WTC11 (cell line): ENCODE data around the gene ZNF416. TPM values are rescaled to one million over a fixed set of nuclear protein-coding genes. Genes with fewer than 3 reads are reported as not detected.

Experiments used
- ATF1 ChIP-seq: sonication (generic); formaldehyde crosslinking; IDR thresholded peaks from 2 replicates; pipeline ENCODE4 v1.8.1; 2023; ENCODE audit warnings: mild to moderate bottlenecking, moderate library complexity, missing genetic modification reagents
- ATF2 ChIP-seq: sonication (generic); formaldehyde crosslinking; IDR thresholded peaks from 2 replicates; pipeline ENCODE4 v1.8.1; 2022; ENCODE audit warnings: low read depth, missing genetic modification reagents, borderline replicate concordance
- ATF6 ChIP-seq: sonication (generic); formaldehyde crosslinking; IDR thresholded peaks from 2 replicates; pipeline ENCODE4 v1.8.1; 2023; ENCODE audit warnings: mild to moderate bottlenecking, missing genetic modification reagents
- CREB1 ChIP-seq: sonication (generic); formaldehyde crosslinking; IDR thresholded peaks from 2 replicates; pipeline ENCODE4 v1.8.0; 2023; ENCODE audit warnings: mild to moderate bottlenecking, missing genetic modification reagents
- EMX1 ChIP-seq: fragments of 250-450 bp; sonication (Bioruptor Pico); IDR thresholded peaks from 2 replicates; pipeline ENCODE4 v1.8.0; 2021; ENCODE audit warnings: mild to moderate bottlenecking
- ETV6 ChIP-seq: sonication (generic); formaldehyde crosslinking; IDR thresholded peaks from 2 replicates; pipeline ENCODE4 v1.8.1; 2022; ENCODE audit warnings: mild to moderate bottlenecking, missing genetic modification reagents
- FOXP1 ChIP-seq: sonication (generic); formaldehyde crosslinking; IDR thresholded peaks from 2 replicates; pipeline ENCODE4 v1.8.0; 2022; ENCODE audit warnings: missing genetic modification reagents, mild to moderate bottlenecking, moderate library complexity, borderline replicate concordance
- FOXP4 ChIP-seq: sonication (generic); formaldehyde crosslinking; IDR thresholded peaks from 2 replicates; pipeline ENCODE4 v1.8.0; 2022; ENCODE audit warnings: mild to moderate bottlenecking, missing genetic modification reagents
- GABPB1 ChIP-seq: sonication (generic); formaldehyde crosslinking; IDR thresholded peaks from 2 replicates; pipeline ENCODE4 v1.8.1; 2023; ENCODE audit warnings: mild to moderate bottlenecking, missing genetic modification reagents
- GRHL2 ChIP-seq: fragments of 250-450 bp; sonication (Bioruptor Pico); IDR thresholded peaks from 2 replicates; pipeline ENCODE4 v1.8.0; 2022; ENCODE audit warnings: mild to moderate bottlenecking, moderate library complexity; ENCODE audit not compliant: insufficient replicate concordance, severe bottlenecking
- HMGA2 ChIP-seq: fragments of 250-450 bp; sonication (Bioruptor Pico); IDR thresholded peaks from 2 replicates; pipeline ENCODE4 v1.4.0; 2021; ENCODE audit warnings: mild to moderate bottlenecking, moderate library complexity
- IRF1 ChIP-seq: sonication (generic); formaldehyde crosslinking; IDR thresholded peaks from 2 replicates; pipeline ENCODE4 v1.8.0; 2023; ENCODE audit warnings: missing genetic modification reagents
- JAZF1 ChIP-seq: fragments of 250-450 bp; sonication (Bioruptor Pico); IDR thresholded peaks from 2 replicates; pipeline ENCODE4 v1.9.0; 2021; ENCODE audit warnings: moderate library complexity, mild to moderate bottlenecking, inconsistent platforms
- JUN ChIP-seq: sonication (generic); formaldehyde crosslinking; IDR thresholded peaks from 2 replicates; pipeline ENCODE4 v1.8.0; 2023; ENCODE audit warnings: mild to moderate bottlenecking, missing genetic modification reagents
- RELA ChIP-seq: sonication (generic); formaldehyde crosslinking; IDR thresholded peaks from 2 replicates; pipeline ENCODE4 v1.8.1; 2022; ENCODE audit warnings: missing genetic modification reagents, mild to moderate bottlenecking, borderline replicate concordance
- SMAD4 ChIP-seq: sonication (generic); formaldehyde crosslinking; IDR thresholded peaks from 2 replicates; pipeline ENCODE4 v1.8.0; 2022; ENCODE audit warnings: mild to moderate bottlenecking, missing genetic modification reagents
- TEAD4 ChIP-seq: sonication (generic); formaldehyde crosslinking; IDR thresholded peaks from 2 replicates; pipeline ENCODE4 v1.8.0; 2022; ENCODE audit warnings: mild to moderate bottlenecking, missing genetic modification reagents
- ZNF219 ChIP-seq: sonication (generic); formaldehyde crosslinking; IDR thresholded peaks from 2 replicates; pipeline ENCODE4 v1.8.0; 2023; ENCODE audit warnings: missing genetic modification reagents, mild to moderate bottlenecking, borderline replicate concordance
- ZNF317 ChIP-seq: sonication (generic); formaldehyde crosslinking; IDR thresholded peaks from 2 replicates; pipeline ENCODE4 v1.8.1; 2023; ENCODE audit warnings: low read depth, mild to moderate bottlenecking, moderate library complexity, missing genetic modification reagents, borderline replicate concordance
- ZNF423 ChIP-seq: fragments of 250-450 bp; sonication (Bioruptor Pico); IDR thresholded peaks from 2 replicates; pipeline ENCODE4 v2.1.2; 2022; ENCODE audit warnings: mild to moderate bottlenecking, moderate library complexity
- ZNF532 ChIP-seq: fragments of 250-450 bp; sonication (Bioruptor Pico); IDR thresholded peaks from 2 replicates; pipeline ENCODE4 v1.9.0; 2021; ENCODE audit warnings: mild to moderate bottlenecking, borderline replicate concordance
- ZSCAN18 ChIP-seq: fragments of 250-450 bp; sonication (Bioruptor Pico); IDR thresholded peaks from 2 replicates; pipeline ENCODE4 v2.1.2; 2022; ENCODE audit warnings: mild to moderate bottlenecking, moderate library complexity
- total RNA-seq: library from RNA; stranded (reverse); gene quantifications from 3 replicates; pipeline ENCODE4 v1.2.3, GENCODE V29; 2021
- TF ChIP-seq, protein P1 (sequence below): sonication (generic); formaldehyde crosslinking; IDR thresholded peaks from 2 replicates; pipeline ENCODE4 v1.8.1; 2022; ENCODE audit warnings: mild to moderate bottlenecking, moderate library complexity, missing genetic modification reagents
- TF ChIP-seq, protein P2 (sequence below): sonication (generic); formaldehyde crosslinking; IDR thresholded peaks from 2 replicates; pipeline ENCODE4 v1.8.0; 2022; ENCODE audit warnings: mild to moderate bottlenecking, missing genetic modification reagents

Gene ZNF416
- total RNA-seq, 1 experiment from 2014 or later, result 10.0 TPM

DNA sequence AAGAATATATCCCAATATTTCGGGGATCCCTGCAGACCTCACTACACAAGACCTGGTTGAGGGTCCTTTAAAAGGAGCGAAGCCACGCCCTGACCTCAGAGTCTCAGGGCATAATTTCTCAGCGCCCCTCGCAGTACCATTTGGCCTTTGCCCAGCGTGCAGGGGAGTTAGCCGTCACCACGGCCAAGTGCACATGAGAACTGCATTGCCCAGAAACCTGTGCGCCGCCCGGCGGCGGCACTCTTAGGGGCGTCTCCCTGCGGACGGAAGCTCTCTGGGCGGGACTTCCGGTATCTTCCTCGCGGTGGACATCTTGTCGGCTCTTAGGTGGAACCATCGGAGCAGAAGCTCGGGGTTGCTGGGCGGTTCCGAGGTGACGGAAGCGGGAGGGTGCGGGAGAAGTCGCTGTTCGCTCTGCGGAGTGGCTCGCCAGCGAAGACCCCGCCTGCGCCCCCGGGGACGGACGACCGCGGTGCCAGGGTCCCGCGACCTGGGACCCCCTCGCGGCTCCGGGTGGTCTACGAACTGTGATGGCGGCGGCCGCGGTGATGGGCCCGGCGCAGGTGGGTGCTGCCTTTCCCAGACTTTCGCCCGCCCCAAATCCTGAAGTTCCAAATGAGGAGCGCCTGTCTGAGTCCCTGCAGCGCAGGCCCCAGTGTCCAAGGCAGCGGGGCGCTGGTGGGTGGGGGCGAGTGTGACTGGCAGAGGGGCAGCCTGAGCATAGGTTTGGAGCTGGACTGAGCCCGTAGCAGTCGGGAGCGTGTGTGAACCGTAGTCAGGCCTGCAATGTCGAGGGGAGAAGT lies 35.4 kb upstream of the ZNF416 start, which contains the start of gene ZNF134 (continued):
- TF ChIP-seq ZNF532 (CRISPR knock-in tag), result no peak
- no peak for TF ChIP-seq ATF2 (CRISPR knock-in tag)
- no peak for TF ChIP-seq ZNF317
- TF ChIP-seq ETV6 (CRISPR knock-in tag), result no peak
- no peak for TF ChIP-seq GRHL2 (CRISPR knock-in tag)
- TF ChIP-seq GABPB1 (CRISPR knock-in tag), result no peak
- TF ChIP-seq IRF1 (CRISPR knock-in tag), result no peak
- TF ChIP-seq ZNF423 (CRISPR knock-in tag), result no peak
- TF ChIP-seq JAZF1 (CRISPR knock-in tag), result no peak
- TF ChIP-seq ZNF219 (CRISPR knock-in tag), result no peak
- 0 out of 2 replicates have a peak, but pooled peaks have one; percentile 8 for TF ChIP-seq TEAD4 (CRISPR knock-in tag)
- TF ChIP-seq EMX1 (CRISPR knock-in tag), result no peak
- no peak for TF ChIP-seq ATF1 (CRISPR knock-in tag)
- peak; percentile 53; the same call in 1 of the 2 replicates for TF ChIP-seq FOXP1 (CRISPR knock-in tag)
- peak; percentile 26; the same call in 1 of the 2 replicates for TF ChIP-seq FOXP4 (CRISPR knock-in tag)
- TF ChIP-seq, protein P1, sequence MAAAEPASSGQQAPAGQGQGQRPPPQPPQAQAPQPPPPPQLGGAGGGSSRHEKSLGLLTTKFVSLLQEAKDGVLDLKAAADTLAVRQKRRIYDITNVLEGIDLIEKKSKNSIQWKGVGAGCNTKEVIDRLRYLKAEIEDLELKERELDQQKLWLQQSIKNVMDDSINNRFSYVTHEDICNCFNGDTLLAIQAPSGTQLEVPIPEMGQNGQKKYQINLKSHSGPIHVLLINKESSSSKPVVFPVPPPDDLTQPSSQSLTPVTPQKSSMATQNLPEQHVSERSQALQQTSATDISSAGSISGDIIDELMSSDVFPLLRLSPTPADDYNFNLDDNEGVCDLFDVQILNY, result 0 out of 2 replicates have a peak, but pooled peaks have one; percentile 27
- TF ChIP-seq ATF6 (CRISPR knock-in tag), result no peak
- TF ChIP-seq JUN (CRISPR knock-in tag), result no peak
- no peak for TF ChIP-seq ZSCAN18 (CRISPR knock-in tag)
- no peak; the same call in 1 of the 2 replicates for TF ChIP-seq RELA (CRISPR knock-in tag)
- TF ChIP-seq CREB1, result no peak
- TF ChIP-seq SMAD4, result no peak
- no peak for TF ChIP-seq HMGA2 (CRISPR knock-in tag)
- TF ChIP-seq, protein P2, sequence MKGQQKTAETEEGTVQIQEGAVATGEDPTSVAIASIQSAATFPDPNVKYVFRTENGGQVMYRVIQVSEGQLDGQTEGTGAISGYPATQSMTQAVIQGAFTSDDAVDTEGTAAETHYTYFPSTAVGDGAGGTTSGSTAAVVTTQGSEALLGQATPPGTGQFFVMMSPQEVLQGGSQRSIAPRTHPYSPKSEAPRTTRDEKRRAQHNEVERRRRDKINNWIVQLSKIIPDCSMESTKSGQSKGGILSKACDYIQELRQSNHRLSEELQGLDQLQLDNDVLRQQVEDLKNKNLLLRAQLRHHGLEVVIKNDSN (CRISPR knock-in tag), result peak; percentile 32; the same call in 1 of the 2 replicates
